HG02884 (cell line): ENCODE data around the gene EML4.
"Not testable (repeated sequence)": the region's sequence is repeated elsewhere in the genome, so short reads cannot be mapped to it uniquely, and the experiment has no call there.

Source experiments
- ATAC-seq: cut with Tn5 transposase; IDR thresholded peaks from one replicate; pipeline ENCODE4 v1.9.1; 2021; ENCODE audit warnings: mild to moderate bottlenecking, moderate library complexity; ENCODE audit not compliant: unreplicated experiment

EML4 gene

DNA sequence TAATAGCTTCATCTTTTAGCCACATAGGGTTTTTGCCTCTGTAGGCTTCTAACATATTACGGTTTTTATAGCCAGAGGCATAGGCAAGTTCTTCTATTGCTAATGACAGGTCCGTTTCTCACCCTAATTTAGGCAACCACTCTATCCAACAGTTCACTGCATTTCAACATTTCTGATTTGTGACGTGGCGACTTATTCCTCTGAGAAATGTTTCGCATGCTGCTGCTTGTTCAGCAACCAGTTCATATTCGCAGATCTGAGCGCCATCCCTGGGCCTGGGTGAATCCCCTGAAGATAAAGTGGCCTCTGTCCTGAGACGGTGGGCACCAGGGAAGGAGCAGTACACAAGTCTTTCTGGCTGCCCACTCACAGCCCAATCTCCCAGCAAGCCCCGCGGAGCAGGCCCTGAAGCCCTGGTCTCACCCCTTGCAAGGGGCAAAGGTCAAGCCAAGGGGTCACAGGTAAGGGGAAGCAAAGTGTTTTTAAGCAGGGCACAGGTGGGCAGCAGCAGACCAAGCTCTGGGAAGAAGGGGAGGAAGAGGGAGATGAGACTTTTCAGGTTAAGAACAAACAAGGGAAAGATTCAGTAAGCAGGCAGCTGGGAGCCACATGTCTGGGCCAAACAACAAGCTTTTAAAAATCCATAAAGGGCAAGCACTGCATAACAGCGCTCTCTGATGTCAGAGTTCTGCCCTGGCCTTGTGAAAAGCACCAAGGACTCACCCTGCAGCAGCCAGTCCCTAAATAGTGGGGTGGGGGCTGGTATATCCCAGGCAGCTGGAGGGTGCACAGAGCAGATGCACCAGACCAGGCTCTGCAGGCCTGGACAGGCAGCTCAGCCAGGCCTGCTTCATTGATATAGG lies 202.7 kb downstream of the EML4 start:
- no peak for ATAC-seq

DNA sequence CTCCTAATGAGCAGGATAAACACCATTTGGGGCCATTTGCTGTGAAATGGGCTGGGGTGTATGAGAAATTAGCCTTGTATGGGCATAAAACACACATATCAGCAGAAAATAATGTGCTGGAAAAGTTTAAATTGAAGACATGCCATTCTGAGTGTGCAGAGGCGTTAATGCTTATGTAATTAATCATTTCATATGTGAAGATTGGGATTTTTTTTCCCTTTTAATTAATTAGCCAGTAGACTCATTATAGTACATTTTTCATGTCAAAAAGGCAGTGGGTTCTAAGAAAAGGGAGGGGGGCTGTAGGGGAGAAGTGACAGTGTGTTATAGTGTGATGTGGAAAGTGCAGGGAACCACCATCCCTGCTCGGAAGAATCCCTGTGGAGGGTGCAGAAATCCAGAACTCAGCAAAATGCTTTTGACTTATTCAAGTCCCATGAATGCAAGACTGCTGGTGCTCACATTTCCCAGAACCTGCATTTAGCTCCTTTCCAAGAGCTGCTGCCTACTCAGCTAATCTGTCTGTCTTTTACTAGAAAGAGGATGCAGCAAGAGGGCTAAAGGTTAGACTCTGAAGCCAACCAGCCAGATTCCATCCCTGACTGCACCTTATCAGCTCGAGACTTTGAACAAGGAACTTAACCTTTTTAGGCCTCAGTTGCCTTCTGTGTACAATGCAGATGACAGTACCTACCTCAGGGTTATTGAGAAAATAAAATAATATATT lies 203.5 kb downstream of the EML4 start:
- ATAC-seq = no peak

DNA sequence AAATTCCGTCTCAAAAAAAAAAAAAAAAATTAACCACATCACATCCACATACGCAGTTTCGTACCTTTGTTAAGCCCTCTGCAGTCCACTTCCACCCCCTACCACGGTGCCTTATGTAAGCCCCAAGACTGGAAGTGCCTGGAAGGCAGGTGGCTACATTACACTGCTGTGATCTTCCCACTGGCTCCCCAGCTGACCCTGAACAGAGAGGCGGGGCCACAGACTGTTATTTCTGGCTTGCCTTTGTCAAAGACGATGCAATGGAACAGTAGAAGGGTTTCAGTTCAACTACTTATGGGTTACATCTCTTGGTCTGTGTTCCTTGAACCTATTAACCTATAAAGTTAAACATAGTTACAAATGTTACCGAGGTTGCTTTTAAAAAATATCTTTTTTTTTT lies 207.6 kb downstream of the EML4 start:
- no peak for ATAC-seq

DNA sequence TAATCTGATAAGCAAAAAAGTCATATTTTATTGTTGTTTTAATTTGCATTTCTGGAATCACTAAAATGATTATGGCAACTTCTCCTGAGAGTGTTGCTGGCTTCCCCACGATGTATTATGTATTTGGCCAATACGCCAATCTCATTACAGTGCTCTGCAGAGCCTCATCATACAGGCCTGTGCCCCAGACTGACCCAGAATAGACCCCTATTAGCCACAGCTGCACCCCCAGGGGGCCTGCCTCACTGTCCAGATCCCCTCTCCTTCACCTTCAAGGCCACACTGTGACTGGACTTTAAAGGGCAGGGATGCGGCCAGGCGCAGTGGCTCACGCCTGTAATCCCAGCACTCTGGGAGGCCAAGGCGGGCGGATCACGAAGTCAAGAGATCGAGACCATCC lies 209.3 kb downstream of the EML4 start:
- no peak for ATAC-seq

DNA sequence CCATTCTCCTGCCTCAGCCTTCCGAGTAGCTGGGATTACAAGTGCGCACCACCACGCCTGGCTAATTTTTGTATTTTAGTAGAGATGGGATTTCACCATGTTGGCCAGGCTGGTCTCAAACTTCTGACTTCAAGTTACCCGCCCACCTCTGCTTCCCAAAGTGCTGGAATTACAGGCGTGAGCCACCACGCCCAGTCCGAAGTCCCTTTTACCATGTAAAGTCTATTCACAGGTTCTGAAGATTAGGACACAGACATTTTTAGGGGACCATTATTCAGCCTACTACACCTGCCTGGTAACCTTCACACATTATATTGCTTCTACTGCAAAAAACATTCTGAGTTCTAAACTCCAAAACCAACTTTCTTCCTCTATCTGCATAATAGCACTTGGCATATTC lies 210.9 kb downstream of the EML4 start:
- not testable (repeated sequence) for ATAC-seq

DNA sequence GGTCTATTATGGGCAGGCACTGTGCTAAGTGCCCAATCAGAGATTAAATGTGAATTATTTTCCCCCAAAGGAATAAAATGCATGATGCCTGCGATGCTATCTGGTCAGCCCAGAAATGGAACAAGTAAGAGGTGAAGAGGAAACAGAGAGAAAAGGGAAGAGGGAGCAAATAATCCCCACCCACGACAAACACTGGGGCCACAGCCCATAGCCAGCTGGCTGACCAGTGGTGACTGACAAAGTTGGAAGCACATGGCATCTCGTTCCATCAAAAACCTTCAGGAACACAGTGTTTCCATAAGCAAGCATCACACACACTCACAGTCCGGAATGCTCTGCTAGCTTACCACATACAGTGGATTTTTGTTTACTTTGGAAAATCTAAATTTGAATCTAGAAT lies 213.0 kb downstream of the EML4 start:
- ATAC-seq = no peak
